Smooth muscle cell (in vitro differentiated cells): ENCODE results near the gene DIAPH3. TPM values are rescaled to one million over a fixed set of nuclear protein-coding genes. Genes with fewer than 3 reads are reported as not detected.

ENCODE experiments used
- DNase-seq: peaks from one replicate; lab custom pipeline; 2025; ENCODE audit not compliant: unreplicated experiment; lab: John Stamatoyannopoulos, UW
- H2AFZ ChIP-seq: fragments of 200-600 bp; sonication (generic); 2 replicates; pipeline ENCODE4 v1.6.0; 2016; ENCODE audit warnings: antibody characterized with exemption, low read depth, mild to moderate bottlenecking
- H3F3A ChIP-seq: fragments of 200-600 bp; sonication (generic); 2 replicates; pipeline ENCODE4 v1.6.0; 2017; ENCODE audit warnings: antibody characterized with exemption, low read depth
- H3K27ac ChIP-seq: fragments of 200-600 bp; sonication (generic); 2 replicates; pipeline ENCODE4 v1.5.1; 2016; ENCODE audit warnings: low read depth, mild to moderate bottlenecking
- H3K27me3 ChIP-seq: fragments of 200-600 bp; sonication (generic); 2 replicates; pipeline ENCODE4 v1.6.1; 2016; ENCODE audit warnings: low read depth, mild to moderate bottlenecking
- H3K36me3 ChIP-seq: fragments of 200-600 bp; sonication (generic); 2 replicates; pipeline ENCODE4 v1.5.1; 2016; ENCODE audit warnings: low read depth
- H3K4me1 ChIP-seq: fragments of 200-600 bp; sonication (generic); 2 replicates; pipeline ENCODE4 v1.5.1; 2016; ENCODE audit warnings: low read depth
- H3K4me2 ChIP-seq: fragments of 200-600 bp; sonication (generic); 2 replicates; pipeline ENCODE4 v1.6.0; 2016; ENCODE audit warnings: mild to moderate bottlenecking
- H3K4me3 ChIP-seq: fragments of 200-600 bp; sonication (generic); 2 replicates; pipeline ENCODE4 v1.5.1; 2016; ENCODE audit warnings: mild to moderate bottlenecking
- H3K79me2 ChIP-seq: fragments of 200-600 bp; sonication (generic); 2 replicates; pipeline ENCODE4 v1.6.0; 2016; ENCODE audit warnings: low read depth, mild to moderate bottlenecking
- H3K9ac ChIP-seq: fragments of 200-600 bp; sonication (generic); 2 replicates; pipeline ENCODE4 v1.6.0; 2016; ENCODE audit warnings: low read depth
- H3K9me3 ChIP-seq: fragments of 200-600 bp; sonication (generic); replicated peaks from 2 replicates; pipeline ENCODE4 v1.5.1; 2016; ENCODE audit warnings: low read depth
- H4K20me1 ChIP-seq: fragments of 200-600 bp; sonication (generic); 2 replicates; pipeline ENCODE4 v1.6.0; 2016; ENCODE audit warnings: low read depth
- CTCF ChIP-seq: fragments of 200-600 bp; sonication (generic); IDR thresholded peaks from 2 replicates; pipeline ENCODE4 v1.5.1; 2017; ENCODE audit warnings: borderline replicate concordance, mild to moderate bottlenecking, antibody characterized with exemption; ENCODE audit not compliant: insufficient read depth, poor library complexity, severe bottlenecking
- polyA plus RNA-seq: library from polyadenylated mRNA; unstranded; fragments of >200 nt; fragmentation: Nextera tagmentation; extraction: Ambion mirVana; gene quantifications from 2 replicates; pipeline ENCODE4 v1.2.1, GENCODE V29; 2016
- total RNA-seq: library from RNA; depleted of rRNA; stranded (reverse); fragments of >200 nt; gene quantifications from 2 replicates; pipeline ENCODE4 v1.2.3, GENCODE V29; 2014

DIAPH3 gene
- total and polyA plus RNA-seq, 2 experiments from 2014 or later = 6.8 to 9.5 TPM

DNA sequence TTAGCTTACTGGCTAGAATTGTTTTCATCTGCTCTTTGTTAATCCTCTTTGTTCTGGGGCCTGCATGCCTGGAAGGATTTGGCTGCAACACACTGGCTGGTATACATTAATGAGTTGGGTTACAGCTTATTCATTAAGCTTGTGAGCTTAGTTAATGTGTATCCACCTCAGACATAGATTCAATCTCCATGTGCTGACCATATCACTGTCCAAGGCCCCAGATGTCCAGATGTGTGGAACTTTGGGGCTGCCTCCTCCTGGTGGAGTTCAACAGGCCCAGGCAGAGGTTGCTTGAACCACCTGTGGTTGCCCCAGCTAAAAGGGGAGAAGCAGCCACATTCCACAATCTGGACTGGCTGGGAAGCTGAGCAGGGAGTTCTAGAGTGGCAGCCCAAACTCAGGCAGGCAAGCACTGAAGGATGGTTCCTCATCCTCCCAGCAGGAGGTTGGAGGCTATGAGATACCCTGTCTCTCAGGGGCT, 5.4 kb downstream of the DIAPH3 start:
- Histone ChIP-seq H3K9ac (no peak overlapping the region), H3F3A (no peaks in the 10 kb centered on the region), H3K4me3 (no peak overlapping the region), H3K9me3 (no peaks in the 10 kb centered on the region), H3K27me3 (no peaks in the 10 kb centered on the region), H3K79me2 (peaks cover 68% of the 10 kb centered on the region), H3K36me3 (no peaks in the 10 kb centered on the region), H3K4me2 (no peak overlapping the region), H3K4me1 (peaks cover 32% of the 10 kb centered on the region), H3K27ac (no peak overlapping the region), H2AFZ (no peak overlapping the region), H4K20me1 (no peaks in the 10 kb centered on the region)
- no peak for TF ChIP-seq CTCF
- DNase-seq = no peak

GRCh38 chr13:60155978-60156377, 7.8 kb downstream of the DIAPH3 start:
- H3K4me3 ChIP-seq = no peak overlapping the region
- TF ChIP-seq CTCF = no peak
- H2AFZ ChIP-seq = no peak overlapping the region
- no peaks in the 10 kb centered on the region for H3K9me3 ChIP-seq
- H3K79me2 ChIP-seq = peaks cover 60% of the 10 kb centered on the region
- peaks cover 18% of the 10 kb centered on the region for H3K4me1 ChIP-seq
- no peak overlapping the region for H3K9ac ChIP-seq
- DNase-seq = no peak
- H3K4me2 ChIP-seq = no peak overlapping the region
- H3F3A ChIP-seq = no peaks in the 10 kb centered on the region
- H3K27me3 ChIP-seq = no peaks in the 10 kb centered on the region
- H4K20me1 ChIP-seq = no peaks in the 10 kb centered on the region
- no peaks in the 10 kb centered on the region for H3K36me3 ChIP-seq
- no peak overlapping the region for H3K27ac ChIP-seq

DNA sequence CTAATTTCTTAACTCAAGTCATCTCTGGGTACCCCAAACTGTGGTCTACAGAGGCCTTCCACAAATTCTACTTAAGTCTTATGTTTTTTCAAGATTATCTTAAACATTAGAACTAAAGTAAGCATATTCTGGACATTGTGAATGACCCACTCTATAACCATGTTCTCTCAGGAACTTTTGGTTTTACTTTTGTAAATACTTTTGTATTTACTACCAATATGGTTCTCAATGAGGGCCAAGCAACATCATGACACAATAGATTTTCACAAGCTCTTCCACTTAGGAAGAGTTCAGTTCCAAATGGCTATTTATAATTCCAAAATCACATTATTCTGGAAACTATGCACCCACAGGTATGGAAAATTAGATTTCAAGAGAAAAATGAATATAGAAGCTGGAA, 10.8 kb downstream of the DIAPH3 start:
- Histone ChIP-seq H3K4me1 (peaks cover 10% of the 10 kb centered on the region), H3K9me3 (no peaks in the 10 kb centered on the region), H3K79me2 (peaks cover 34% of the 10 kb centered on the region), H3K9ac (no peak overlapping the region), H3K4me3 (no peak overlapping the region), H2AFZ (no peak overlapping the region), H3K27ac (no peak overlapping the region), H4K20me1 (no peaks in the 10 kb centered on the region), H3K36me3 (no peaks in the 10 kb centered on the region), H3K27me3 (no peaks in the 10 kb centered on the region), H3F3A (no peaks in the 10 kb centered on the region), H3K4me2 (no peak overlapping the region)
- no peak for TF ChIP-seq CTCF
- no peak for DNase-seq

DNA sequence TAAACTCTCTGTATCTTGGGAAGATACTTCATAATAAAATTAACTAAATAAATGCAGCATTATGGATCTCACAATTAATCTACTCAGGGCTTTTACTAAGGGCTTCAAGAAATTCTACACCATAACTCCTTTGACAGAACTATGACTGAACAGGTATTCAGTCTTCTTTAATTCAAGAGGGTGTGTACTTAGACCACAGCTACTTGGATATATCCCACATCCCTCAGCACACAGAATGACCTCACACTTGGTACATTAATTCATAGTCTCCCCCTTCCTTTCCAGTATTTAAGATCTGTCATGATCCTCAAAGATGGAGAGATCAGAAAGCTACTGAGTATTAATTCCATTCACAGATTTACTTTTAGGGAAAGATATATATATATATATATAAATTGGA, 11.6 kb downstream of the DIAPH3 start:
- DNase-seq = no peak
- Histone ChIP-seq H4K20me1 (no peaks in the 10 kb centered on the region), H2AFZ (no peak overlapping the region), H3K4me3 (no peak overlapping the region), H3K4me1 (peaks cover 4% of the 10 kb centered on the region), H3K4me2 (no peak overlapping the region), H3K27me3 (no peaks in the 10 kb centered on the region), H3K27ac (no peak overlapping the region), H3K79me2 (peaks cover 34% of the 10 kb centered on the region), H3K36me3 (no peaks in the 10 kb centered on the region), H3K9ac (no peak overlapping the region), H3K9me3 (no peaks in the 10 kb centered on the region), H3F3A (no peaks in the 10 kb centered on the region)
- no peak for TF ChIP-seq CTCF
